HG03354 (cell line): ENCODE results near the gene THUMPD3.

Experiments used
- ATAC-seq: cut with Tn5 transposase; IDR thresholded peaks from one replicate; pipeline ENCODE4 v1.9.1; 2021; ENCODE audit warnings: mild to moderate bottlenecking; ENCODE audit not compliant: unreplicated experiment, poor library complexity, severe bottlenecking

THUMPD3 gene

GRCh38 chr3:9411302-9411701 is 48.4 kb downstream of the THUMPD3 start:
- ATAC-seq = no peak

- no peak for ATAC-seq
These were observed 49.4 kb downstream of the THUMPD3 start for GRCh38 chr3:9412293-9412692.

GRCh38 chr3:9414826-9415225 is 52.0 kb downstream of the THUMPD3 start:
- ATAC-seq = no peak

GRCh38 chr3:9415485-9416138 is 52.8 kb downstream of the THUMPD3 start:
- no peak for ATAC-seq

- no peak for ATAC-seq
These were observed 53.4 kb downstream of the THUMPD3 start for GRCh38 chr3:9416139-9416780.

- ATAC-seq = no peak
These were observed 58.1 kb downstream of the THUMPD3 start for GRCh38 chr3:9420850-9421549.

GRCh38 chr3:9422712-9423424 is 60.0 kb downstream of the THUMPD3 start:
- ATAC-seq = no peak

- no peak for ATAC-seq
These were observed 65.6 kb downstream of the THUMPD3 start for GRCh38 chr3:9428411-9428810.

GRCh38 chr3:9430733-9431132 is 67.9 kb downstream of the THUMPD3 start:
- no peak for ATAC-seq

- ATAC-seq = no peak
These were observed 71.0 kb downstream of the THUMPD3 start for GRCh38 chr3:9433627-9434521.

GRCh38 chr3:9435316-9435715 is 72.5 kb downstream of the THUMPD3 start:
- ATAC-seq = no peak
